Esophagus muscularis mucosa (tissue), 4 donors: Measurements from ENCODE around the gene DKKL1. TPM values are rescaled to one million over a fixed set of nuclear protein-coding genes. Genes with fewer than 3 reads are reported as not detected.

Source experiments
- DNase-seq: peaks from one replicate; pipeline ENCODE4 v3.0.0-alpha.2; 2017; ENCODE audit errors: extremely low spot score
- H3K27ac ChIP-seq, 4 donors: fragments of 200-600 bp; sonication (generic); replicated peaks in 1 of 4; 1 replicate in 3 of 4; 2 replicates in 1 of 4; pipeline ENCODE4 v1.5.1; 2016 to 2019; ENCODE audit warnings: mild to moderate bottlenecking in 1 of 4
- H3K27me3 ChIP-seq, 4 donors: fragments of 200-600 bp; sonication (generic); one replicate each; pipeline versions ENCODE4 v1.5.1 to v1.6.0; 2016 to 2019
- H3K36me3 ChIP-seq, 4 donors: fragments of 200-600 bp; sonication (generic); one replicate each; pipeline ENCODE4 v1.5.1; 2016 to 2019
- H3K4me1 ChIP-seq, 4 donors: fragments of 200-600 bp; sonication (generic); one replicate each; pipeline ENCODE4 v1.5.1; 2016 to 2019
- H3K4me3 ChIP-seq, 4 donors: fragments of 200-600 bp; sonication (generic); 1 replicate in 2 of 4; 2 replicates in 2 of 4; pipeline ENCODE4 v1.5.1; 2016 to 2019; ENCODE audit warnings: mild to moderate bottlenecking in 4 of 4, moderate library complexity in 1 of 4
- H3K9me3 ChIP-seq, 4 donors: fragments of 200-600 bp; sonication (generic); 1 replicate in 3 of 4; 2 replicates in 1 of 4; pipeline ENCODE4 v1.5.1; 2016 to 2019
- EP300 ChIP-seq: sonication (generic); formaldehyde crosslinking; IDR thresholded peaks from one replicate; pipeline ENCODE4 v1.6.1; 2017; ENCODE audit warnings: antibody characterized with exemption
- POLR2A ChIP-seq: fragments of 450-650 bp; IDR thresholded peaks from one replicate; pipeline ENCODE4 v1.6.1; 2017; ENCODE audit warnings: antibody characterized with exemption, moderate library complexity, mild to moderate bottlenecking, low read depth
- POLR2AphosphoS5 ChIP-seq, 2 donors: sonication (generic); formaldehyde crosslinking; IDR thresholded peaks; one replicate each; pipeline ENCODE4 v1.6.1; 2017; ENCODE audit warnings: antibody characterized with exemption in 2 of 2
- WGBS: methylation state at CpG from one replicate; pipeline ENCODE4 v1.1.5; 2018; 5-methylcytosine and 5-hydroxymethylcytosine counted together
- intact Hi-C: fragments of 100-400 bp; cut with DNase I; formaldehyde crosslinking; loops from one replicate; pipeline ENCODE4 v1.15.1; 2023
- total RNA-seq, 4 donors: library from RNA; depleted of rRNA; stranded (reverse); fragments of >200 nt; gene quantifications; one replicate each; pipeline versions ENCODE4 v1.1.0 to v1.2.1, GENCODE V29; 2016
- TF ChIP-seq, protein P1 (sequence below), 3 experiments: fragments of 200-600 bp in 2 of 3; fragments of 450-650 bp in 1 of 3; sonication (generic) in 2 of 3; IDR thresholded peaks; one replicate each; pipeline ENCODE4 v1.5.1; 2017 to 2019; ENCODE audit warnings: antibody characterized with exemption in 3 of 3, mild to moderate bottlenecking in 2 of 3, moderate library complexity in 1 of 3

Gene DKKL1
- total RNA-seq, 4 donors from 2014 or later: 0.40 to 0.83 (median 0.83) TPM; not detected in 1

GRCh38 chr19:49415102-49415809, 51.6 kb downstream of the DKKL1 start:
- Histone ChIP-seq H3K36me3 (no peaks in the 10 kb centered on the region), H3K9me3 (no peaks in the 10 kb centered on the region), H3K27me3 (peaks cover 0 to 72% (median 7%) of the 10 kb centered on the region in 4 donors), H3K4me3 (no peak overlapping the region), H3K4me1 (no peaks in the 10 kb centered on the region), H3K27ac (no peak overlapping the region)
- TF ChIP-seq, protein P1, sequence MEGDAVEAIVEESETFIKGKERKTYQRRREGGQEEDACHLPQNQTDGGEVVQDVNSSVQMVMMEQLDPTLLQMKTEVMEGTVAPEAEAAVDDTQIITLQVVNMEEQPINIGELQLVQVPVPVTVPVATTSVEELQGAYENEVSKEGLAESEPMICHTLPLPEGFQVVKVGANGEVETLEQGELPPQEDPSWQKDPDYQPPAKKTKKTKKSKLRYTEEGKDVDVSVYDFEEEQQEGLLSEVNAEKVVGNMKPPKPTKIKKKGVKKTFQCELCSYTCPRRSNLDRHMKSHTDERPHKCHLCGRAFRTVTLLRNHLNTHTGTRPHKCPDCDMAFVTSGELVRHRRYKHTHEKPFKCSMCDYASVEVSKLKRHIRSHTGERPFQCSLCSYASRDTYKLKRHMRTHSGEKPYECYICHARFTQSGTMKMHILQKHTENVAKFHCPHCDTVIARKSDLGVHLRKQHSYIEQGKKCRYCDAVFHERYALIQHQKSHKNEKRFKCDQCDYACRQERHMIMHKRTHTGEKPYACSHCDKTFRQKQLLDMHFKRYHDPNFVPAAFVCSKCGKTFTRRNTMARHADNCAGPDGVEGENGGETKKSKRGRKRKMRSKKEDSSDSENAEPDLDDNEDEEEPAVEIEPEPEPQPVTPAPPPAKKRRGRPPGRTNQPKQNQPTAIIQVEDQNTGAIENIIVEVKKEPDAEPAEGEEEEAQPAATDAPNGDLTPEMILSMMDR (IDR thresholded peaks at IDR 0.05): no peak
- no peak for TF ChIP-seq POLR2A
- TF ChIP-seq POLR2AphosphoS5 (IDR thresholded peaks at IDR 0.05): no peak
- no peak for TF ChIP-seq EP300
- 68% methylated on average over 11 of the region's 15 CpGs for WGBS
- DNase-seq: no peak
- intact Hi-C loops: no loop called here

GRCh38 chr19:49415810-49416200, 52.1 kb downstream of the DKKL1 start:
- intact Hi-C loops: no loop called here
- peaks cover under 1 to 3% (median 2%) of the 10 kb centered on the region in 4 donors for H3K4me1 ChIP-seq
- H3K36me3 ChIP-seq: no peaks in the 10 kb centered on the region
- no peaks in the 10 kb centered on the region for H3K9me3 ChIP-seq
- peaks cover 0 to 76% (median 11%) of the 10 kb centered on the region in 4 donors for H3K27me3 ChIP-seq
- no peak overlapping the region for H3K27ac ChIP-seq
- no peak overlapping the region for H3K4me3 ChIP-seq
- 92% methylated on average over 2 of the region's 2 CpGs for WGBS
- no peak for DNase-seq
- TF ChIP-seq, protein P1 (IDR thresholded peaks at IDR 0.05): no peak
- TF ChIP-seq EP300 (no peak), POLR2A (no peak), POLR2AphosphoS5 (IDR thresholded peaks at IDR 0.05) (no peak)

DNA sequence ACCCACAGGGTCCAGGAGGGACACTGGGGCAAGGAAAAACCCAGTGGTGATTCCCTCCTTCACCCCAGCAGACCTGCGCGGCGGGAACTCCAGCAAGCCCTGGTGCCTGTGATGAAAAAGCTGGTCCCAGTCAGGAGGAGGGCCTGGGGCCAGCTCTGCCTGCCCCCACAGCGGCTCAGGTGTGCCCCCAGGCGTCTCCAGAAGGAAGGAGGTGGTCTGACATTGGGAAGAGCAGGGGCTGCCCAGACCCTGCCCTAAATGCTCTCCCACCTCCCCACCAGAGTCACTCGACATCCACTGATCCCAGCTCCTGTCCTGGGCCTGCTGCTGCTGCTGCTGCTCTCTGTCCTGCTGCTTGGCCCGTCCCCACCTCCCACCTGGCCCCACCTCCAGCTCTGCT, 53.4 kb downstream of the DKKL1 start:
- intact Hi-C loops: no loop called here
- whole genome bisulfite sequencing: 41% methylated on average over 7 of the region's 7 CpGs
- Histone ChIP-seq H3K9me3 (no peaks in the 10 kb centered on the region), H3K4me3 (no peak overlapping the region), H3K36me3 (no peaks in the 10 kb centered on the region), H3K4me1 (peaks cover 7 to 13% (median 12%) of the 10 kb centered on the region in 4 donors), H3K27me3 (peaks cover 0 to 89% (median 24%) of the 10 kb centered on the region in 4 donors), H3K27ac (no peak overlapping the region)
- no peak for TF ChIP-seq POLR2AphosphoS5 (IDR thresholded peaks at IDR 0.05)
- TF ChIP-seq POLR2A: no peak
- no peak for TF ChIP-seq EP300
- TF ChIP-seq, protein P1 (IDR thresholded peaks at IDR 0.05): no peak
- no peak for DNase-seq

- H3K4me1 ChIP-seq: peaks cover 17 to 27% (median 26%) of the 10 kb centered on the region in 4 donors
- DNase-seq: no peak
- H3K36me3 ChIP-seq: no peaks in the 10 kb centered on the region
- no peak for TF ChIP-seq POLR2A
- TF ChIP-seq POLR2AphosphoS5 (IDR thresholded peaks at IDR 0.05): no peak
- TF ChIP-seq, protein P1 (IDR thresholded peaks at IDR 0.05): no peak
- no peak for TF ChIP-seq EP300
- 72% methylated on average over 3 of the region's 5 CpGs for WGBS
- H3K4me3 ChIP-seq: no peak overlapping the region
- H3K27ac ChIP-seq: no peak overlapping the region
- no peaks in the 10 kb centered on the region for H3K9me3 ChIP-seq
- peaks cover 0 to 98% (median 38%) of the 10 kb centered on the region in 4 donors for H3K27me3 ChIP-seq
- intact Hi-C loops: no loop called here
Observed at GRCh38 chr19:49418511-49418910, 54.8 kb downstream of the DKKL1 start.

DNA sequence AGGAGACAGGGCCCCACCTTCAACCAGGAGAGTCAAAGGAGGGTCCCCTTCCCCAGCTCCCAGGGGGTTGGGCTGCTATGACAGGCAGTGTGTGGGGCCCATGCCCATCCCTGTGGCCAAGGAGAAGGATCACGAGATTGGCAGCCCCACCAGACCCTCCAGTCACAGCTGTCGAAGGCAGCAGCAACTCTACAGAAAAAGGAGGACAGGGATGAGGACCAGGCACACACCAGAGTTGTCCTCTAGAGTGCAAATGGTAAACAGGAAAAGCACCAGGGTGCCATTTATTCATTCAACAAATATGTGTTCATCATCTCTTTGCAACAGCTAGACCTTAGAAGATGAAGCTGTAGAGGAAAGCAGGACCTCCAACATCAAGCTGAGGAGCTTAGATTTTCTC, 55.5 kb downstream of the DKKL1 start:
- Histone ChIP-seq H3K27me3 (peaks cover 0 to 98% (median 44%) of the 10 kb centered on the region in 4 donors), H3K9me3 (no peaks in the 10 kb centered on the region), H3K4me3 (no peak overlapping the region), H3K36me3 (no peaks in the 10 kb centered on the region), H3K27ac (no peak overlapping the region), H3K4me1 (peaks cover 23 to 32% (median 28%) of the 10 kb centered on the region in 4 donors)
- WGBS: 87% methylated on average over 2 of the region's 2 CpGs
- no peak for DNase-seq
- TF ChIP-seq POLR2AphosphoS5 (IDR thresholded peaks at IDR 0.05) (no peak), EP300 (no peak), POLR2A (no peak)
- TF ChIP-seq, protein P1 (IDR thresholded peaks at IDR 0.05): no peak
- intact Hi-C loops: no loop called here
